ENCODE data around the gene PCGF1.
A peak's percentile ranks its signal among the peaks of the same experiment; 100 is the strongest.

The PCGF1 gene

GRCh38 chr2:74510272-74510671, 2.8 kb upstream of the PCGF1 start:
- Histone ChIP-seq H4K20me1 (peaks cover 29% of the 10 kb centered on the region), H3K4me3 (no peak overlapping the region), H3K4me2 (no peak overlapping the region), H3K27me3 (peaks cover 81% of the 10 kb centered on the region), H3K9me3 (peaks cover 13% of the 10 kb centered on the region; the same call in 1 of the 2 replicates), H3K36me3 (peaks cover 9% of the 10 kb centered on the region), H3K27ac (no peak overlapping the region), H3K4me1 (peaks cover 43% of the 10 kb centered on the region), H3K9ac (no peak overlapping the region)
- no peak for TF ChIP-seq Cebpa-rat (IDR thresholded peaks at IDR 0.05)

GRCh38 chr2:74507926-74508520, 528 bp upstream of the PCGF1 start:
- no peak for TF ChIP-seq Cebpa-rat (IDR thresholded peaks at IDR 0.05)
- H3K4me1 ChIP-seq, result peaks cover 33% of the 10 kb centered on the region
- H3K9ac ChIP-seq, result peak overlapping the region; percentile 98
- 0 out of 2 replicates have a peak, but pooled peaks cover 2% of the 10 kb centered on the region for H3K9me3 ChIP-seq
- H4K20me1 ChIP-seq, result peaks cover 15% of the 10 kb centered on the region; the same call in 1 of the 2 replicates
- peak overlapping the region; percentile 95 for H3K4me2 ChIP-seq
- peaks cover 15% of the 10 kb centered on the region for H3K36me3 ChIP-seq
- peaks cover 81% of the 10 kb centered on the region for H3K27me3 ChIP-seq
- H3K27ac ChIP-seq, result peak overlapping the region; percentile 99
- H3K4me3 ChIP-seq, result peak overlapping the region; percentile 82

- Histone ChIP-seq H3K36me3 (peaks cover 15% of the 10 kb centered on the region), H4K20me1 (peaks cover 27% of the 10 kb centered on the region), H3K4me3 (no peak overlapping the region), H3K9ac (0 out of 2 replicates have a peak overlapping the region, but pooled peaks have one; percentile 3), H3K27me3 (peaks cover 81% of the 10 kb centered on the region), H3K4me1 (peaks cover 39% of the 10 kb centered on the region), H3K9me3 (no peaks in the 10 kb centered on the region), H3K4me2 (peak overlapping the region; percentile 76), H3K27ac (no peak overlapping the region)
- no peak for TF ChIP-seq Cebpa-rat (IDR thresholded peaks at IDR 0.05)
Observed at GRCh38 chr2:74505448-74506246, 1.8 kb downstream of the PCGF1 start.

GRCh38 chr2:74504591-74504990, 2.9 kb downstream of the PCGF1 start:
- H3K36me3 ChIP-seq, result peaks cover 15% of the 10 kb centered on the region
- no peak overlapping the region for H3K4me2 ChIP-seq
- peaks cover 37% of the 10 kb centered on the region for H4K20me1 ChIP-seq
- peaks cover 81% of the 10 kb centered on the region for H3K27me3 ChIP-seq
- H3K4me1 ChIP-seq, result peaks cover 39% of the 10 kb centered on the region
- no peak overlapping the region for H3K4me3 ChIP-seq
- no peak overlapping the region for H3K27ac ChIP-seq
- no peak overlapping the region for H3K9ac ChIP-seq
- TF ChIP-seq Cebpa-rat (IDR thresholded peaks at IDR 0.05), result no peak
- H3K9me3 ChIP-seq, result no peaks in the 10 kb centered on the region

- Histone ChIP-seq H3K27ac (no peak overlapping the region), H3K9ac (no peak overlapping the region), H3K27me3 (peaks cover 81% of the 10 kb centered on the region), H3K4me1 (peaks cover 39% of the 10 kb centered on the region), H3K9me3 (no peaks in the 10 kb centered on the region), H3K36me3 (peaks cover 15% of the 10 kb centered on the region), H3K4me3 (no peak overlapping the region), H3K4me2 (no peak overlapping the region; the same call in 1 of the 2 replicates), H4K20me1 (peaks cover 45% of the 10 kb centered on the region)
- no peak for TF ChIP-seq Cebpa-rat (IDR thresholded peaks at IDR 0.05)
Observed at GRCh38 chr2:74503506-74504475, 3.7 kb downstream of the PCGF1 start.

GRCh38 chr2:74502720-74503505, 4.6 kb downstream of the PCGF1 start:
- H3K4me2 ChIP-seq, result no peak overlapping the region; the same call in 1 of the 2 replicates
- no peak for TF ChIP-seq Cebpa-rat (IDR thresholded peaks at IDR 0.05)
- H3K9me3 ChIP-seq, result no peaks in the 10 kb centered on the region; the same call in 1 of the 2 replicates
- H3K9ac ChIP-seq, result no peak overlapping the region
- H3K36me3 ChIP-seq, result peaks cover 15% of the 10 kb centered on the region
- H3K4me1 ChIP-seq, result peaks cover 33% of the 10 kb centered on the region
- no peak overlapping the region for H3K27ac ChIP-seq
- H3K27me3 ChIP-seq, result peaks cover 81% of the 10 kb centered on the region
- H4K20me1 ChIP-seq, result peaks cover 54% of the 10 kb centered on the region
- no peak overlapping the region for H3K4me3 ChIP-seq

- H3K9ac ChIP-seq, result no peak overlapping the region
- H3K27ac ChIP-seq, result no peak overlapping the region
- H3K4me2 ChIP-seq, result no peak overlapping the region
- H3K4me3 ChIP-seq, result no peak overlapping the region
- no peak for TF ChIP-seq Cebpa-rat (IDR thresholded peaks at IDR 0.05)
- peaks cover 88% of the 10 kb centered on the region for H3K27me3 ChIP-seq
- H3K4me1 ChIP-seq, result peaks cover 31% of the 10 kb centered on the region
- peaks cover 15% of the 10 kb centered on the region for H3K36me3 ChIP-seq
- H4K20me1 ChIP-seq, result peaks cover 61% of the 10 kb centered on the region
- no peaks in the 10 kb centered on the region; the same call in 1 of the 2 replicates for H3K9me3 ChIP-seq
Observed at GRCh38 chr2:74502147-74502719, 5.3 kb downstream of the PCGF1 start.

GRCh38 chr2:74501335-74502071, 6.0 kb downstream of the PCGF1 start:
- no peak overlapping the region for H3K27ac ChIP-seq
- peaks cover 20% of the 10 kb centered on the region for H3K36me3 ChIP-seq
- no peaks in the 10 kb centered on the region; the same call in 1 of the 2 replicates for H3K9me3 ChIP-seq
- peaks cover 95% of the 10 kb centered on the region for H3K27me3 ChIP-seq
- no peak for TF ChIP-seq Cebpa-rat (IDR thresholded peaks at IDR 0.05)
- no peak overlapping the region for H3K9ac ChIP-seq
- peaks cover 68% of the 10 kb centered on the region for H4K20me1 ChIP-seq
- H3K4me2 ChIP-seq, result no peak overlapping the region
- no peak overlapping the region for H3K4me3 ChIP-seq
- peaks cover 25% of the 10 kb centered on the region for H3K4me1 ChIP-seq

All from BLaER1 (cell line).